ENCODE measurements around the gene STMP1. TPM values are rescaled to one million over a fixed set of nuclear protein-coding genes. Genes with fewer than 3 reads are reported as not detected.

The STMP1 gene
- total RNA-seq, 1 experiment from 2014 or later = 26.1 TPM

DNA sequence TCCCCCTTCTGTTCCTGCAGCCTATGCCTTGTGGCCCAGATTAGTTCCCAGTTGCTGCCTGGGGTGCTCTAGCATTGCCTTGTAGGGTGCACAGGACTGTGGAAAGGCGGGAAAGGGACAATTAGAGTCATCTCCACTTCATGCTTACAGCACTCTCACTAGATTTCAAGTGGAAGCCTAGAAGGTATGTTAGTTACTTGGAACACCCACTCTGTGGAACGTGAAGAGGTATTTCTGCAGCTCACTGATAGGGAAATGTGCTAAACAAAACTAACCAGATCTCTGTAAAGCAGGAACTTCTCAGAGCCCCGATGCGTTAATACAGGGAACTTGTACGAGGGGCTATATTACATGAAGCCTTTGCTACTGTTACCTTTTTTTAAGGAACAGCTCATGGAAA, 19.4 kb downstream of the STMP1 start:
- CTCF ChIA-PET = interaction anchor here (1.2 to 2.8 kb wide), 6 partner anchors 8 to 91 kb away, joined by 5 to 23 read pairs (median 9); partner anchors contain the start of gene SLC13A4
- DNase-seq (ENCODE audit: low spot score) (no peak), ATAC-seq (no peak)
- Mint-ChIP-seq H3K36me3 (no peaks in the 10 kb centered on the region; the same call in none of the 2 replicates), H3K9me3 (no peaks in the 10 kb centered on the region), H3K4me3 (no peak overlapping the region), H3K4me1 (peaks cover 13% of the 10 kb centered on the region), H3K27ac (no peak overlapping the region), H3K27me3 (ENCODE audit: low read depth) (no peaks in the 10 kb centered on the region)
- POLR2A ChIA-PET = interaction anchor here (1.4 kb wide), 1 partner anchor 19 kb away, joined by 3 read pairs; the partner anchor contains the start of gene STMP1
- TF ChIP-seq ELF4 (CRISPR knock-in tag; IDR thresholded peaks at IDR 0.05; ENCODE audit: low read depth) (no peak), CREM (CRISPR knock-in tag; IDR thresholded peaks at IDR 0.05) (no peak), NFE2L1 (CRISPR knock-in tag; IDR thresholded peaks at IDR 0.05) (no peak), NR2C2 (CRISPR knock-in tag; IDR thresholded peaks at IDR 0.05) (no peak), JAZF1 (CRISPR knock-in tag; IDR thresholded peaks at IDR 0.05) (no peak), ZBTB21 (CRISPR knock-in tag; IDR thresholded peaks at IDR 0.05; ENCODE audit: borderline replicate concordance) (no peak), CREB1 (CRISPR knock-in tag; IDR thresholded peaks at IDR 0.05) (no peak), ZNF396 (CRISPR knock-in tag; IDR thresholded peaks at IDR 0.05; ENCODE audit: borderline replicate concordance) (no peak), MYBL2 (CRISPR knock-in tag; IDR thresholded peaks at IDR 0.05) (no peak), RORB (CRISPR knock-in tag; IDR thresholded peaks at IDR 0.05) (no peak), OVOL2 (CRISPR knock-in tag; IDR thresholded peaks at IDR 0.05; ENCODE audit: borderline replicate concordance) (no peak)
- TF ChIP-seq, protein P1, sequence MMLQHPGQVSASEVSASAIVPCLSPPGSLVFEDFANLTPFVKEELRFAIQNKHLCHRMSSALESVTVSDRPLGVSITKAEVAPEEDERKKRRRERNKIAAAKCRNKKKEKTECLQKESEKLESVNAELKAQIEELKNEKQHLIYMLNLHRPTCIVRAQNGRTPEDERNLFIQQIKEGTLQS (CRISPR knock-in tag; conservative IDR thresholded peaks at IDR 0.05) = no peak
- TF ChIP-seq, protein P2, sequence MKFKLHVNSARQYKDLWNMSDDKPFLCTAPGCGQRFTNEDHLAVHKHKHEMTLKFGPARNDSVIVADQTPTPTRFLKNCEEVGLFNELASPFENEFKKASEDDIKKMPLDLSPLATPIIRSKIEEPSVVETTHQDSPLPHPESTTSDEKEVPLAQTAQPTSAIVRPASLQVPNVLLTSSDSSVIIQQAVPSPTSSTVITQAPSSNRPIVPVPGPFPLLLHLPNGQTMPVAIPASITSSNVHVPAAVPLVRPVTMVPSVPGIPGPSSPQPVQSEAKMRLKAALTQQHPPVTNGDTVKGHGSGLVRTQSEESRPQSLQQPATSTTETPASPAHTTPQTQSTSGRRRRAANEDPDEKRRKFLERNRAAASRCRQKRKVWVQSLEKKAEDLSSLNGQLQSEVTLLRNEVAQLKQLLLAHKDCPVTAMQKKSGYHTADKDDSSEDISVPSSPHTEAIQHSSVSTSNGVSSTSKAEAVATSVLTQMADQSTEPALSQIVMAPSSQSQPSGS (CRISPR knock-in tag; IDR thresholded peaks at IDR 0.05; ENCODE audit: borderline replicate concordance, low read depth) = no peak
- TF ChIP-seq, protein P3, sequence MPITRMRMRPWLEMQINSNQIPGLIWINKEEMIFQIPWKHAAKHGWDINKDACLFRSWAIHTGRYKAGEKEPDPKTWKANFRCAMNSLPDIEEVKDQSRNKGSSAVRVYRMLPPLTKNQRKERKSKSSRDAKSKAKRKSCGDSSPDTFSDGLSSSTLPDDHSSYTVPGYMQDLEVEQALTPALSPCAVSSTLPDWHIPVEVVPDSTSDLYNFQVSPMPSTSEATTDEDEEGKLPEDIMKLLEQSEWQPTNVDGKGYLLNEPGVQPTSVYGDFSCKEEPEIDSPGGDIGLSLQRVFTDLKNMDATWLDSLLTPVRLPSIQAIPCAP (CRISPR knock-in tag; IDR thresholded peaks at IDR 0.05) = no peak
- TF ChIP-seq, protein P4, sequence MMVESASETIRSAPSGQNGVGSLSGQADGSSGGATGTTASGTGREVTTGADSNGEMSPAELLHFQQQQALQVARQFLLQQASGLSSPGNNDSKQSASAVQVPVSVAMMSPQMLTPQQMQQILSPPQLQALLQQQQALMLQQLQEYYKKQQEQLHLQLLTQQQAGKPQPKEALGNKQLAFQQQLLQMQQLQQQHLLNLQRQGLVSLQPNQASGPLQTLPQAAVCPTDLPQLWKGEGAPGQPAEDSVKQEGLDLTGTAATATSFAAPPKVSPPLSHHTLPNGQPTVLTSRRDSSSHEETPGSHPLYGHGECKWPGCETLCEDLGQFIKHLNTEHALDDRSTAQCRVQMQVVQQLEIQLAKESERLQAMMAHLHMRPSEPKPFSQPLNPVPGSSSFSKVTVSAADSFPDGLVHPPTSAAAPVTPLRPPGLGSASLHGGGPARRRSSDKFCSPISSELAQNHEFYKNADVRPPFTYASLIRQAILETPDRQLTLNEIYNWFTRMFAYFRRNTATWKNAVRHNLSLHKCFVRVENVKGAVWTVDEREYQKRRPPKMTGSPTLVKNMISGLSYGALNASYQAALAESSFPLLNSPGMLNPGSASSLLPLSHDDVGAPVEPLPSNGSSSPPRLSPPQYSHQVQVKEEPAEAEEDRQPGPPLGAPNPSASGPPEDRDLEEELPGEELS (CRISPR knock-in tag; IDR thresholded peaks at IDR 0.05) = no peak
- TF ChIP-seq, protein P5, sequence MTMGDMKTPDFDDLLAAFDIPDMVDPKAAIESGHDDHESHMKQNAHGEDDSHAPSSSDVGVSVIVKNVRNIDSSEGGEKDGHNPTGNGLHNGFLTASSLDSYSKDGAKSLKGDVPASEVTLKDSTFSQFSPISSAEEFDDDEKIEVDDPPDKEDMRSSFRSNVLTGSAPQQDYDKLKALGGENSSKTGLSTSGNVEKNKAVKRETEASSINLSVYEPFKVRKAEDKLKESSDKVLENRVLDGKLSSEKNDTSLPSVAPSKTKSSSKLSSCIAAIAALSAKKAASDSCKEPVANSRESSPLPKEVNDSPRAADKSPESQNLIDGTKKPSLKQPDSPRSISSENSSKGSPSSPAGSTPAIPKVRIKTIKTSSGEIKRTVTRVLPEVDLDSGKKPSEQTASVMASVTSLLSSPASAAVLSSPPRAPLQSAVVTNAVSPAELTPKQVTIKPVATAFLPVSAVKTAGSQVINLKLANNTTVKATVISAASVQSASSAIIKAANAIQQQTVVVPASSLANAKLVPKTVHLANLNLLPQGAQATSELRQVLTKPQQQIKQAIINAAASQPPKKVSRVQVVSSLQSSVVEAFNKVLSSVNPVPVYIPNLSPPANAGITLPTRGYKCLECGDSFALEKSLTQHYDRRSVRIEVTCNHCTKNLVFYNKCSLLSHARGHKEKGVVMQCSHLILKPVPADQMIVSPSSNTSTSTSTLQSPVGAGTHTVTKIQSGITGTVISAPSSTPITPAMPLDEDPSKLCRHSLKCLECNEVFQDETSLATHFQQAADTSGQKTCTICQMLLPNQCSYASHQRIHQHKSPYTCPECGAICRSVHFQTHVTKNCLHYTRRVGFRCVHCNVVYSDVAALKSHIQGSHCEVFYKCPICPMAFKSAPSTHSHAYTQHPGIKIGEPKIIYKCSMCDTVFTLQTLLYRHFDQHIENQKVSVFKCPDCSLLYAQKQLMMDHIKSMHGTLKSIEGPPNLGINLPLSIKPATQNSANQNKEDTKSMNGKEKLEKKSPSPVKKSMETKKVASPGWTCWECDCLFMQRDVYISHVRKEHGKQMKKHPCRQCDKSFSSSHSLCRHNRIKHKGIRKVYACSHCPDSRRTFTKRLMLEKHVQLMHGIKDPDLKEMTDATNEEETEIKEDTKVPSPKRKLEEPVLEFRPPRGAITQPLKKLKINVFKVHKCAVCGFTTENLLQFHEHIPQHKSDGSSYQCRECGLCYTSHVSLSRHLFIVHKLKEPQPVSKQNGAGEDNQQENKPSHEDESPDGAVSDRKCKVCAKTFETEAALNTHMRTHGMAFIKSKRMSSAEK (CRISPR knock-in tag; IDR thresholded peaks at IDR 0.05; ENCODE audit: borderline replicate concordance) = no peak
- TF ChIP-seq, protein P6, sequence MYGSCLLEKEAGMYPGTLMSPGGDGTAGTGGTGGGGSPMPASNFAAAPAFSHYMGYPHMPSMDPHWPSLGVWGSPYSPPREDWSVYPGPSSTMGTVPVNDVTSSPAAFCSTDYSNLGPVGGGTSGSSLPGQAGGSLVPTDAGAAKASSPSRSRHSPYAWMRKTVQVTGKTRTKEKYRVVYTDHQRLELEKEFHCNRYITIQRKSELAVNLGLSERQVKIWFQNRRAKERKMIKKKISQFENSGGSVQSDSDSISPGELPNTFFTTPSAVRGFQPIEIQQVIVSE (CRISPR knock-in tag; IDR thresholded peaks at IDR 0.05; ENCODE audit: borderline replicate concordance) = no peak

All from WTC11 (cell line).